GM12872 (cell line): ENCODE results near the gene CUX1.

Source experiments
- CTCF ChIP-seq: IDR thresholded peaks from 3 replicates; pipeline ENCODE4 v1.5.1; 2011; ENCODE audit warnings: low read depth, mild to moderate bottlenecking, low read length, moderate library complexity; ENCODE audit not compliant: insufficient read depth

The CUX1 gene

GRCh38 chr7:102255501-102255900 is 438.1 kb downstream of the CUX1 start:
- no peak for TF ChIP-seq CTCF

- no peak for TF ChIP-seq CTCF
Measured at GRCh38 chr7:102255916-102256315, 438.5 kb downstream of the CUX1 start.

- TF ChIP-seq CTCF = no peak
Measured at GRCh38 chr7:102258073-102258748, 440.8 kb downstream of the CUX1 start.

GRCh38 chr7:102258749-102259107 is 441.3 kb downstream of the CUX1 start:
- no peak for TF ChIP-seq CTCF

- TF ChIP-seq CTCF = no peak
Measured at GRCh38 chr7:102260856-102261255, 443.4 kb downstream of the CUX1 start.

- no peak for TF ChIP-seq CTCF
Measured at GRCh38 chr7:102261451-102261850, 444.0 kb downstream of the CUX1 start.

GRCh38 chr7:102262546-102262945 is 445.1 kb downstream of the CUX1 start:
- no peak for TF ChIP-seq CTCF

GRCh38 chr7:102264367-102264891 is 447.0 kb downstream of the CUX1 start:
- TF ChIP-seq CTCF = no peak
